GM20000 (cell line): Measurements from ENCODE around the gene RCVRN.

Experiments used
- DNase-seq: peaks from one replicate; pipeline ENCODE4 v3.0.0; 2012; ENCODE audit warnings: low spot score
- TF ChIP-seq, protein P1 (sequence below): IDR thresholded peaks from 2 replicates; pipeline ENCODE4 v1.5.1; 2012; ENCODE audit warnings: mild to moderate bottlenecking, control low read depth; ENCODE audit errors: extremely low read depth, missing control alignments

Gene RCVRN

DNA sequence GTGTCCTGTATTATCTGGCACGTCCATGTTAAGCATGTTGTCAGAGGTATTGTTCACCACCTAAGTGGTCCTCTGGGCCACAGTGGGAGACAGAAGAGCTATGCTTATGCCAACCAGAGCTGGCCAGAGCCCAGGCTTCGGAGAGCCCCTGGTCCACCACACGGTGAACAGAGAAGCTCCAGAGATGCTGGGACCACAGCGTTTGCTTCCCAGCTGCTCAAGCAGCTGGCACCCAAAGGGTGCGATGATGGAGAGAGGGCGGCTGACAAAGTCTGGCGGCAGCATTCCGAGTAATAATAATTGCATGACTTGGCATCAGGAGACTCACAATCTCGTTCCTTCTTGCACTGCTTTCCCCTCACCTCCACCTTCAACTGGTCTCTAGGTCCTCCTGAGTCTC, 35.8 kb upstream of the RCVRN start:
- TF ChIP-seq, protein P1, sequence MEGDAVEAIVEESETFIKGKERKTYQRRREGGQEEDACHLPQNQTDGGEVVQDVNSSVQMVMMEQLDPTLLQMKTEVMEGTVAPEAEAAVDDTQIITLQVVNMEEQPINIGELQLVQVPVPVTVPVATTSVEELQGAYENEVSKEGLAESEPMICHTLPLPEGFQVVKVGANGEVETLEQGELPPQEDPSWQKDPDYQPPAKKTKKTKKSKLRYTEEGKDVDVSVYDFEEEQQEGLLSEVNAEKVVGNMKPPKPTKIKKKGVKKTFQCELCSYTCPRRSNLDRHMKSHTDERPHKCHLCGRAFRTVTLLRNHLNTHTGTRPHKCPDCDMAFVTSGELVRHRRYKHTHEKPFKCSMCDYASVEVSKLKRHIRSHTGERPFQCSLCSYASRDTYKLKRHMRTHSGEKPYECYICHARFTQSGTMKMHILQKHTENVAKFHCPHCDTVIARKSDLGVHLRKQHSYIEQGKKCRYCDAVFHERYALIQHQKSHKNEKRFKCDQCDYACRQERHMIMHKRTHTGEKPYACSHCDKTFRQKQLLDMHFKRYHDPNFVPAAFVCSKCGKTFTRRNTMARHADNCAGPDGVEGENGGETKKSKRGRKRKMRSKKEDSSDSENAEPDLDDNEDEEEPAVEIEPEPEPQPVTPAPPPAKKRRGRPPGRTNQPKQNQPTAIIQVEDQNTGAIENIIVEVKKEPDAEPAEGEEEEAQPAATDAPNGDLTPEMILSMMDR, result no peak
- DNase-seq, result no peak

- TF ChIP-seq, protein P1, result no peak
These were observed 33.7 kb upstream of the RCVRN start for GRCh38 chr17:9938764-9939163.

GRCh38 chr17:9937901-9938300, 32.8 kb upstream of the RCVRN start:
- no peak for DNase-seq
- TF ChIP-seq, protein P1, result no peak

More at GRCh38 chr17:9938764-9939163, 33.7 kb upstream of the RCVRN start:
- DNase-seq, result no peak

DNA sequence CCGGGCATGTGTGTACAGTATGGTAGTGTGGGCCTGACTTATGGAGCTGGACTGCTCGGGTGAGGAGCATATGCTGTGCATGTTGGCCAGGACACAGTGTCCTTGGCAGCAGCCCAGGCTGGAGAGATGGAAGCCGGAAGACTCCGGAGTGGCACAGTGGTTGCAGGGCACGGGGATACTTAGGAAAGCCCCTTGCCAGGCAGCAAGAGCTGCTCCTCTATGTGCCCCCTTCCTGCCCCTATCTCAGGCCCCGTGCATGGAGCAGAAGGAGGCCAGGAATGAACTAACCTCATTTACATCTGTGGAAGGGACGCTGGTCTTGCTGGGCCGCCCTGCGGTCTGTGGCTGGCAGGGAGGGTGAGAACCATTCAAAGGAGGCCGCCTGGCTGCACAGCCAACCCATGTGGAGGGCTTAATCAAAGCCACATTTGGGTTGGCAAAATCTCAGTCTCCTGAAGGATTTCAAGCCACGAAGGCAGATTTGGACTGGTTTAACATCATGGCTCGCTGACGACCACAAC, 32.2 kb upstream of the RCVRN start:
- TF ChIP-seq, protein P1, result no peak
- DNase-seq, result no peak

- TF ChIP-seq, protein P1, result no peak
- no peak for DNase-seq
These were observed 31.0 kb upstream of the RCVRN start for GRCh38 chr17:9936095-9936494.

GRCh38 chr17:9935408-9935807, 30.3 kb upstream of the RCVRN start:
- TF ChIP-seq, protein P1, result no peak
- DNase-seq, result no peak

GRCh38 chr17:9934331-9934730, 29.3 kb upstream of the RCVRN start:
- TF ChIP-seq, protein P1, result no peak
- no peak for DNase-seq

GRCh38 chr17:9932491-9932890, 27.4 kb upstream of the RCVRN start:
- DNase-seq, result no peak
- TF ChIP-seq, protein P1, result no peak
